PC-9 (cell line): ENCODE measurements around the gene TCAF1.

Experiments used
- CTCF ChIP-seq: fragments of 200-600 bp; sonication (generic); conservative IDR thresholded peaks from 2 replicates; pipeline ENCODE4 v1.6.1; 2017; ENCODE audit warnings: mixed run types, antibody characterized with exemption, mild to moderate bottlenecking, moderate library complexity
- EZH2 ChIP-seq: fragments of 200-600 bp; sonication (generic); IDR thresholded peaks from 2 replicates; pipeline ENCODE4 v1.8.0; 2017; ENCODE audit warnings: antibody characterized with exemption, low read depth

- TF ChIP-seq CTCF (no peak), EZH2 (no peak)
These were observed 12.9 kb downstream of the TCAF1 start for GRCh38 chr7:143889068-143889467.
